RWPE2 (cell line): ENCODE measurements around the gene SKIC8.

ENCODE experiments used
- ATAC-seq: fragments of 200-7000 bp; cut with Tn5 transposase; 3 replicates; pipeline ENCODE4 v1.9.1; 2021; ENCODE audit warnings: low read depth
- DNase-seq: peaks from one replicate; pipeline ENCODE4 v3.0.0-alpha.2; 2020; ENCODE audit warnings: low spot score
- H3K27ac ChIP-seq: fragments of 450-650 bp; 2 replicates; pipeline ENCODE4 v1.5.1; 2017; ENCODE audit warnings: mild to moderate bottlenecking; ENCODE audit not compliant: poor library complexity, severe bottlenecking
- H3K27me3 ChIP-seq: fragments of 250-450 bp; sonication (Bioruptor Pico); 2 replicates; pipeline ENCODE4 v1.5.1; 2021; ENCODE audit warnings: mild to moderate bottlenecking, moderate library complexity; ENCODE audit not compliant: insufficient read depth, poor library complexity, severe bottlenecking
- H3K36me3 ChIP-seq: fragments of 250-450 bp; sonication (Bioruptor Pico); 2 replicates; pipeline ENCODE4 v1.5.1; 2020; ENCODE audit warnings: low read depth, mild to moderate bottlenecking, moderate library complexity
- H3K4me1 ChIP-seq: fragments of 250-450 bp; sonication (Bioruptor Pico); 2 replicates; pipeline ENCODE4 v1.5.1; 2021; ENCODE audit warnings: mild to moderate bottlenecking, moderate library complexity; ENCODE audit not compliant: insufficient read depth, poor library complexity, severe bottlenecking
- H3K4me3 ChIP-seq: fragments of 250-450 bp; sonication (Bioruptor Pico); 2 replicates; pipeline ENCODE4 v1.5.1; 2021; ENCODE audit warnings: mild to moderate bottlenecking, moderate library complexity; ENCODE audit not compliant: severe bottlenecking
- H3K9me3 ChIP-seq: fragments of 250-450 bp; sonication (Bioruptor Pico); 2 replicates; pipeline ENCODE4 v1.5.1; 2021; ENCODE audit warnings: mild to moderate bottlenecking, moderate library complexity; ENCODE audit not compliant: severe bottlenecking
- CTCF ChIP-seq: fragments of 450-650 bp; IDR thresholded peaks from one replicate; pipeline ENCODE4 v1.5.1; 2017; ENCODE audit warnings: mild to moderate bottlenecking, moderate library complexity; ENCODE audit not compliant: poor library complexity, severe bottlenecking

SKIC8 gene

GRCh38 chr15:78316283-78317083 lies 17.1 kb upstream of the SKIC8 start:
- TF ChIP-seq CTCF = no peak
- ATAC-seq (peak; percentile 10; the same call in 1 of the 3 replicates), DNase-seq (peak; percentile 58)
- H3K36me3 ChIP-seq = no peaks in the 10 kb centered on the region
- no peak overlapping the region for H3K4me3 ChIP-seq
- H3K9me3 ChIP-seq = no peaks in the 10 kb centered on the region
- H3K27me3 ChIP-seq = no peaks in the 10 kb centered on the region
- H3K27ac ChIP-seq = no peak overlapping the region
- H3K4me1 ChIP-seq = no peaks in the 10 kb centered on the region

- ATAC-seq = peak; percentile 61
- H3K27me3 ChIP-seq = no peaks in the 10 kb centered on the region
- no peaks in the 10 kb centered on the region for H3K36me3 ChIP-seq
- no peak overlapping the region for H3K27ac ChIP-seq
- peak; percentile 35 for TF ChIP-seq CTCF
- H3K4me3 ChIP-seq = no peak overlapping the region
- DNase-seq = no peak
- no peaks in the 10 kb centered on the region for H3K9me3 ChIP-seq
- no peaks in the 10 kb centered on the region for H3K4me1 ChIP-seq
Observed at GRCh38 chr15:78315686-78316282, 16.4 kb upstream of the SKIC8 start.

- no peaks in the 10 kb centered on the region for H3K36me3 ChIP-seq
- H3K27me3 ChIP-seq = no peaks in the 10 kb centered on the region
- DNase-seq = peak; percentile 53
Observed at GRCh38 chr15:78314181-78314581, 14.8 kb upstream of the SKIC8 start.

GRCh38 chr15:78313383-78313782 lies 14.0 kb upstream of the SKIC8 start:
- no peak for ATAC-seq
- H3K4me3 ChIP-seq = no peak overlapping the region
- no peak for TF ChIP-seq CTCF

More at GRCh38 chr15:78314181-78314581, 14.8 kb upstream of the SKIC8 start:
- no peak for TF ChIP-seq CTCF
- Histone ChIP-seq H3K27ac (no peak overlapping the region), H3K4me1 (no peaks in the 10 kb centered on the region), H3K9me3 (no peaks in the 10 kb centered on the region), H3K4me3 (no peak overlapping the region)
- no peak for ATAC-seq

GRCh38 chr15:78312957-78313356 lies 13.5 kb upstream of the SKIC8 start:
- no peaks in the 10 kb centered on the region for H3K27me3 ChIP-seq
- no peak for TF ChIP-seq CTCF
- H3K9me3 ChIP-seq = no peaks in the 10 kb centered on the region
- DNase-seq (no peak), ATAC-seq (no peak)
- H3K27ac ChIP-seq = no peak overlapping the region
- no peak overlapping the region for H3K4me3 ChIP-seq
- H3K4me1 ChIP-seq = no peaks in the 10 kb centered on the region
- H3K36me3 ChIP-seq = no peaks in the 10 kb centered on the region

More at GRCh38 chr15:78313383-78313782, 14.0 kb upstream of the SKIC8 start:
- Histone ChIP-seq H3K27me3 (no peaks in the 10 kb centered on the region), H3K27ac (no peak overlapping the region), H3K9me3 (no peaks in the 10 kb centered on the region), H3K36me3 (no peaks in the 10 kb centered on the region), H3K4me1 (no peaks in the 10 kb centered on the region)
- DNase-seq = no peak
